ENCODE measurements around the gene VWA3A.
"Not testable (repeated sequence)": the region's sequence is repeated elsewhere in the genome, so short reads cannot be mapped to it uniquely, and the experiment has no call there.

Gene VWA3A

DNA sequence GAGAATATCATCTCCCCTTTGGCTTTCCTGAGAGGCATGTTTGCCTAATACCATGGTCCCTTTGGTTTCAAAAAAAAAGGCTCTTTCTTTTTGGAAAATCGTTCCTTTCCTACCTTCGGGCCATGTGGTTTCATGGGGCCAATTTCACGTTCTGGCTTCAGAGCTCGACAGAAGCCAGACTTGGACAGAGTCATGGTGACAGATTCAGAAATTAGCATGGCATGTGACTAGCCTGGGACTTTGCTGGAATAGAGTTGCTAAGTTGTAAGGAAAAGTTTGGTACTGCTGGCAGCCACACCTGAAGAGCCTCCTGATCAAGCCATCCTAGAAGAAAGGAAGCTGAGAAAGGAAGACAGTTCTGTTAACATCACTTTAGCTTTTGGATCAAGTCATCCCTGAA, 2.4 kb upstream of the VWA3A start:
- no peak for DNase-seq (ENCODE audit: low read depth in 2 of 2)

DNA sequence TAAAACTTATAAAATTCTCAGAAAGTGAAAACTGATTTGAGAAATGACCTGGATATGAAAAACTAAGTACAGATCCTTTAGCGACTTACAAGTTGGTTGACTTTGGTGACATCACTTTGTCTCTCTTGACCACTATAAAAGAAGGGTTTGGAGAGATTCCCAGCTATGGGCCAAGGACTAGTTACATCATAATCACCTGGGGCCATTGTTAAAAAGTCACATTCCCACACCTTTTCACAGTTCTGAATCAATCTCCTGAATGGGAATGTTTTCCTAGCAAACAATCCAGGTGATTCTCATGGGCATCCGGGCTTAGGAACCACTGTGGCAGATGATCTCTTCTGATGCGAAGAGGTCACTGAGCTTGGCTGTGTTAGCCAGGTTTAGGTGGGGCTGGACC, 620 bp upstream of the VWA3A start:
- DNase-seq (ENCODE audit: low read depth in 2 of 2), result no peak

DNA sequence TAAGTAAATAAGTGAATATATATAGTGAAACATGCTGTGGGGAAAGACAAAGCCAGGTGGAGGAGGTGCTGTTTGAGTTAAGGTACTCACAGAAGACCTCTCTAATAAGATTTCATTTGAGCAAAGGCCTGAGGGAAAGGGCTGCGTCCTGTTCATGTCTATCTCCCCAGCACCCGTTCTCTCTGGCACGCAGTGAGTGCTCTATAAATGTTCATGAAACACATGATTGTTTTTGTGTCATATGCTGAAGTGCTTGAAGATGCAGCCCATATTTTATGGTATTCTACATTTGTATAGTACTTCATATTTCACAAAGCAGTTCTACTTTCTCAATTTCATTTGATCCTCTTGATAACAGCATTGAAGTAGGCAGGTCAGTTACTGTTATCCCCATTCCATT, 990 bp downstream of the VWA3A start:
- DNase-seq (ENCODE audit: low read depth in 2 of 2), result no peak

DNA sequence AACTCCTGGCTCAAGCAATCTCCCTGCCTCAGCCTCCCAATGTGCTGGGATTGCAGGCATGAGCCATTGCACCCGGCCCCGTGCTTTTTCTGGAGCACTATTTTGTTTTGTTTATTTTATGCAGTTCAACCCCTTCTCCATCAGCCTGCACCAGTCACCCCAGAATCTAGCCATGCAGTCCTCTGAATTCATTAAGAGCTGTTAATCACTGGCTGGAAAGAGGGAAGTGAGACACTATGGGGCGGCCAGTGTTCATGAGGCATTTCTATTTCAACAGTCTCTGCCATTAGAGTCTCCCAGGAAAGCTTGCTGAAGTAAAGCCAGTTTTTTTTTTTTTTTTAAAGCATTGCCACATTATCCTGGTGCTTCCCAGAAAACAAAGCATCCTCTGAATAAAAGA, 1.7 kb downstream of the VWA3A start:
- no peak for DNase-seq (ENCODE audit: low read depth in 2 of 2)

DNA sequence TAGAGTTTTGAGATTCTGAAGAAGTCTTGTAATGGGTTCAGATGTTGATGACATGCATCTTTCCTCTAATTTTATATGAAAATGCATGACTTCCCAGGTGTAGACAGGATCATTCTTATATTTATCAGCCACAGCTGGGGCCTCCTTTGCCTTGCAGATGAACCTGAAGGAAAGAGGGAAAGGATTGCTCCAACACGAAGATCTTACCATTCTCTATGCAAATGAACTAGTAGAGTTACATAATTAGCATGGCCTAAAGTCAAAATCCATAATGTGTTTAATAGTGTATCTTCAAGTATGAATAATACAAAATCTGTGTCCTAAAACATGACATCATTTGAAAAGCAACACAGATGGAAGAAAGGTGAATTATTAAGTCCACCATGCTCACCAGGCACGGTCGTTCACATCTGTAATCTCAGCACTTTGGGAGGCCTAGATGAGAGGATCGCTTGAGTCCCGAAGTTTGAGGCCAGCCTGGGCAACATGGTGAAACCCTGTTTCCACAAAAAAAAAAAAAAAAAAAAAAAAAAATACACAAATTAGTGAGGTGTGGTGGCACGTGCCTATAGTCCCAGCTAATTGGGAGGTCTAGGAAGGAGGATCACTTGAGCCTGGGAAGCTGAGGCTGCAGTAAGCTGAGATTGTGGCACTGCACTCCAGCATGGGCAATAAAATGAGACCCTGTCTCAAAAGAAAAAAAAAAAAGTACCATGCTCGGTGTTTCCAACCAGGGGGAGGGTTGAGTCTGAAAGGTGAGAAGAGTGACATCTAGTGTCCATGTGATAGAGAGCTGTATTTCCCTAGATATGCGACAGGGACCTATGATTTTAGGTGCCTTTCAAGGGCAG, 6.3 kb downstream of the VWA3A start:
- no peak for DNase-seq (ENCODE audit: low read depth in 2 of 2)

DNA sequence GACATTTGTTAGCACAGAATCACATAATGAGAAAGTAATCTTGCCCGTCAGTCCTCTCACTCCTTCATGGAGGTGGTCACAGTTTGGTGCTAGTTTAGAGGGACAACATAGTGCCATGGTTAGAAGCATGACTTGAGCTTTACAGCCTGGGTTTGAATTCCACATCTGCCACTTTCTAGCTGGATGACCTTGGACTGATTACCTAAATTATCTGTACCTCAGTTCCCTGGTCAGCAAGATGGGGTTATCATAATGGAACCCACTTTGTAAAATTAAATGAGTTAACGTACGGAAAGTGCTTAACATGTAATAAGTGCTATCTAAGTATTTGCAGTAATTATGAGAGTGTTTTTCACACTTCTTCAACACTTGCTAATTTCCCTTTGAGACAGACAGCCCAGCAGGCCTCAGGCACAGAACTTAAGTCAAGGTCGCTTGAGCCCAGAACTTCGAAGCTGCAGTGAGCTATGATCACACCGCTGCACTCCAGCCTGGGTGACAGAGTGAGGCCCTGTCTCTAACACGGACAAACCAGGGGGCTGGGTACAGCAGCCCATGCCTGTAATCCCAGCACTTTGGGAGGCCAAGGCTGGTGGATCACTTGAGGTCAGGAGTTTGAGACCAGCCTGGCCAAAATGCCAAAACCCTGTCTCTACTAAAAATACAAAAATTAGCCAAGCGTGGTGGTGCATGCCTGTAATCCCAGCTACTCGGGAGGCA, 7.1 kb downstream of the VWA3A start:
- no peak for DNase-seq (ENCODE audit: low read depth in 2 of 2)

DNA sequence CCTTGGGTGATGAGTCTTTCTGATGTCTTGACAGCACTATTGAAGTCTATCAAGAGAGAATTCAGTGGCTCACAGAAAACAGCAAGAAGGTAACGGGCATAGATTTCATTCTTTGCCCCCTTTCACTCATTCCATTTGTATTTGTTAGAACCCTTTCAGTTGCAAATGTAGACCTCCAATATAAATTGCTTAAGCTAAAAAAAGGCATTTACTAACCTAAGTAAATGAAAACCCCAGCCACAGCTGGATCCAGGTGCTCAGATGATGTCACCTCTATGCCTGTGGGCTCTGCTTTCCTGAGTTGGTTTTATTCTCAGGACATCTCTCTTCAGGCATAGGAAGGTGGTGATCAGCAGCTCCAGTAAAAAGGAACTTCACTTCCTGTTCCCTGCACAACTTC, 11.1 kb downstream of the VWA3A start:
- no peak for DNase-seq (ENCODE audit: low read depth in 2 of 2)

DNA sequence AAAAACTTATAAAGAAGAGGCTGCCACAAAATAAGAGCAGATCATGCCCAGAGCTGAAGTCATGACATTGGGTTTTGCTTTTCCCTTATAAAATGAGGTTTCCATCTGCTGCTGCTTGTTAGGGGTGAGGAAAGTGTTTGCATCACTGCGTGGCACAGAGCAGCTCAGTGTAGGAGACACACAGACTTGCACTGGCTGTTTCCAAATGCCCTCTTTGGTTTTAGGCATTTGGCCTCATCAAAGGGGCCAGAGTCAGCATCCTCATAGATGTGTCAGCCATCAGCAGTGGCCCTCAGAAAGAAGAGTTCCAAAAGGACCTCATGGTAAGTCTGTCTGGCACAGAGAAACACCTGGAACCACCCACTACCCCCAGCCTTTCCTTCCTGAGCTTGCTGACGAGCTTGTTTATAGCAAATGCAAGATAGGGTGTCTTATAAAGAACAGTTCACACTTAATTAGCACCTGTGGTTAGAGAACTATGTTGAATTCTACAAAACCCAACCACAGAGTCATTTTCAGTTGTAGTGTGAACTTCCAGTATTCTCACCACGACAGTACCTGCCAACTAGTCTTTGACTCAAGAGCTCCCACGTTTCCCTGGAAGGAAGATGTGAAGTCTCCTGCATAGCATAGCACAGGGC, 17.0 kb downstream of the VWA3A start:
- DNase-seq (ENCODE audit: low read depth in 2 of 2), result no peak

DNA sequence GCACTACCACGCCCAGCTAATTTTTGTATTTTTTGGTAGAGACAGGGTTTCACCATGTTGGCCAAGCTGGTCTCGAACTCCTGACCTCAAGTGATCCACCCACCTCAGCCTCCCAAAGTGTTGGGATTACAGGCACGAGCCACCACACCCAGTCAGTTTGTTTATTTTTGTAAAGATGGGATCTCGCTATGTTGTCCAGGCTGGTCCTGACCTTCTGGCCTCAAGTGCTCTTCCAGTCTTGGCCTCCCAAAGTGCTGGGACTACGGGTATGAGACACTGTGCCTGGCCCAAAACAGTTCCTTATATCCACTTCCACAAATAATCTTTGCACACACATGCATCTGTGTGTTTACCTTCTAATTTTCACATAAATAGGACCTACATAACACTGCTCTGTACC, 19.3 kb downstream of the VWA3A start:
- not testable (repeated sequence) for DNase-seq (ENCODE audit: low read depth in 2 of 2)

DNA sequence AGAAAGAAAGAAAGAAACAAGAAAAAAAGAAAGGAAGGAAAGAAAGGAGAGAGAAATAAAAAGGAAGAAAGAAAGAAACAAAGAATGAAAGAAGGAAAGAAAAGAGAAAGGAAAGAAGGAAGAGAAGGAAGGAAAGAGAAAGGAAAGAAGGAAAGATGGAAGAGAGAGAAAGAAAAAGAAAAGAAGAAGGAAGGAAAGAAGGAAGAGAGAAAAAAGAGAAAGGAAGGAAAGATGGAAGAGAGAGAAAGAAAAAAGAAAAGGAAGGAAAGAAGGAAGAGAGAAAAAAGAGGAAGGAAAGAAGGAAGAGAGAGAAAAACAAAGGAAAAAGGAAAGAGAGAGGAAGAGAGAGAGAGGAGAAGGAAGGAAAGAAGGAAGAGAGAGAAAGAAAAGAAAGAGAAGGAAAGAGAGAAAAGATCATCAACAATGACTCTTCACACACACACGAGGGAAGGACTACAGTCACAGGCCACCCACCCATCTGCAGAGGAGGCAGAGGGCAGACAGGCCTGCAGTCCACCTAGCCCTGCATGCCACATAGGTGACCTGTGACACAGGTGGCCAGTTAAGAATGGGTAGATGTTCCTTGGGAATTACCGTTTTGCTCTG, 23.9 kb downstream of the VWA3A start:
- DNase-seq (ENCODE audit: low read depth in 2 of 2), result no peak

DNA sequence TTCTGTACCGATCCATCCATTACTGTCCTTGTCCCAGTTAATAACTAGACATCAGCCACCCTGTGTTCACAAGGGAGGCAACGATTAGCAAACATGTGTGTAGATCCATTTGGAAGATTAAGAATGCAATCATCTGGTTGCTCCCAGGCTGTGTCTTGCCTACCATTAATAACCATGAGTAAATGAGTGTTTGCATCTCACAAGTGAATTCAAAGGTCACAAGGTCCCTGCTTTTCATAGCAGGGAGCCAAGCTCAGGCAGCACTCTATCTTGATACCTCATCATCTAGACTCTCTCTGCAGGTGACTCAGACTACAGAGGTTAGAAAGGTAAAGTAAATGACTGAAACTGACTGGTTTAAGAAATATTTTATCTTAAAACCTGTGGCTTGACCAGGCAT, 25.3 kb downstream of the VWA3A start:
- DNase-seq (ENCODE audit: low read depth in 2 of 2), result no peak

DNA sequence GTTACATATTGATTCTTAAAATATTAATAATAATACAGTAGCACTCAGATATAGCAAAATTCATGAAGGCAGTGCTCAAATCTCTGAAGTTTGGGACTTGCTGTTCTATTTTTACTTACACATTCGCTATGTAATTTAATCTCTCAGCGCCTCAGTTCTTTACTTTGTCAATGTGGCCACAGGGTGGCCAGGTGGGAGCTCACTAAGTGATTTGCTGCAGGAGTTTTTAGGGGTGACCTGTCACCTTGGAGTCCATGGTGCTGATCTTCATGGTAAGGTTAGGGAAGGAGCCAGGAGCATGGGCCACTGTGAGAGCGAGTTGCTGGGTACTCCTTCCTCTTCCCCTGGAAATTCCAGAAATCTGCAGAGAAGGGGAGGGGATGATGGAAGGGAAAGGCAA, 28.1 kb downstream of the VWA3A start:
- no peak for DNase-seq (ENCODE audit: low read depth in 2 of 2)

DNA sequence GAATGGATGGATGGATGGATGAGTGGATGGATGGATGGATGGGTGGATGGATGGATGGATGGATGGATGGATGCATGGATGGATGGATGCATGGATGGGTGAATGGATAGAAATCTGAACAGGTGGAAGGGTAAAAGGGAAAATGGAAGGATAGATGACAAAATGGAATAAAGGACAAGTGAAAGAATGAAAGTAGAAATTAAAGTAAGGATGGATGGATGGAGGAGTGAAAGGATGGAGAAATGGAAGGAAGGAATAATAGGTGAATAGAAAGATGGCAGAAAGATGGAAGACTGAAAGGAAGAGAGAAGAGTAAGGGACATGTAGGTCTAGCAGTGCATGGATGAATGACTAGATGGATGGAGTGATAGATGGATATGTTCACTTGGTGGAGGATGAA, 29.9 kb downstream of the VWA3A start:
- no peak for DNase-seq (ENCODE audit: low read depth in 2 of 2)

DNA sequence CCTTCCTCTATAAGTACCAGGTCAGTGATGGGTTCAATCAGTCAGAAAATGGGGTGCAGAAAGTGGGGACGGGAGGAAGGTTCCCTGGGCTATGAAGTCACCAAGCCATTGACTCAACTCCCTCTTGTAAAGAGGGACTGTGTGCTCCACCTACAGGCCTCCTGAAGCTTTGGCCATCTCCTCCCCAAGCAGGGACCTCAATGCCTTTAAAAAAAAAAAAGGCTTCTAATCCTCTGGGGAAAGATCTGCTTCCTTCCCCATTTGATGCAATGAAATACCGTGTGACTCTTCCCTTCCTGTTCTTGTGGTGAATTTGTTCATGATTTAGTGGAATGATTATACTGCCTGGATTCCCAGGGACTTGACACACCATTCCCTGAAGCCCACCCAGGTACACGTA, 30.8 kb downstream of the VWA3A start:
- no peak for DNase-seq (ENCODE audit: low read depth in 2 of 2)

DNA sequence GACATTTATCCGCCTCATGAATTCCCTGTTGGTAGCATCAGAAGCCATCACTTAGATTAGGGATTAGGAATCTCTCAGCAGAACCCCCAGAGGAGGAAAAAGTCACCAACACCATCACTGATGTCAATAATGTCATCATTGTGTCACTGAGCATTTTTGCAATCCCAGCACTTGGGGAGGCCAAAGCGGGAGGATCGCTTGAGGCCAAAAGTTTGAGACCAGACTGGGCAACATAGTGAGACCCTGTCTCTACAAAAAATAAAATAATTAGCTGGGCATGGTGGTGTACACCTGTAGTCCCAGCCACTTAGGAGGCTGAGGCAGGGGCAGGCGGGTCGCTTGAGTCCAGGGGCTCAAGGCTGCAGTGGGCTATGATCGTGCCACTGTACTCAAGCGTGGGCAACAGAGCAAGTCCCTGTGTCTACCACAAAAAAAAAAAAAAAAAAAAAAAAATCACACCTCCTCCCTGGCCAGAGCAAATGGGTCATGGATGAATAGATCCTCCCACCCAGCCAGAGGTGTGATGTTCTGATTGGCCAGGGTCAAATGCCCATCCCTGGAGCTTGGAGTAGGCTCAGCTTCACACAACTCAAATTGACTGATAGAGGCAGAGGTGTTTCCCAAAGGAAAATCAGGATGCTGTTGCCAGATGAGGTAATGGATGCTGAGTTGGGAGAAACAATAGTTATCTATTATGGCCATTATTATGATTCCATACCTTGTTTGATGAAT, 31.6 kb downstream of the VWA3A start:
- DNase-seq (ENCODE audit: low read depth in 2 of 2), result no peak

DNA sequence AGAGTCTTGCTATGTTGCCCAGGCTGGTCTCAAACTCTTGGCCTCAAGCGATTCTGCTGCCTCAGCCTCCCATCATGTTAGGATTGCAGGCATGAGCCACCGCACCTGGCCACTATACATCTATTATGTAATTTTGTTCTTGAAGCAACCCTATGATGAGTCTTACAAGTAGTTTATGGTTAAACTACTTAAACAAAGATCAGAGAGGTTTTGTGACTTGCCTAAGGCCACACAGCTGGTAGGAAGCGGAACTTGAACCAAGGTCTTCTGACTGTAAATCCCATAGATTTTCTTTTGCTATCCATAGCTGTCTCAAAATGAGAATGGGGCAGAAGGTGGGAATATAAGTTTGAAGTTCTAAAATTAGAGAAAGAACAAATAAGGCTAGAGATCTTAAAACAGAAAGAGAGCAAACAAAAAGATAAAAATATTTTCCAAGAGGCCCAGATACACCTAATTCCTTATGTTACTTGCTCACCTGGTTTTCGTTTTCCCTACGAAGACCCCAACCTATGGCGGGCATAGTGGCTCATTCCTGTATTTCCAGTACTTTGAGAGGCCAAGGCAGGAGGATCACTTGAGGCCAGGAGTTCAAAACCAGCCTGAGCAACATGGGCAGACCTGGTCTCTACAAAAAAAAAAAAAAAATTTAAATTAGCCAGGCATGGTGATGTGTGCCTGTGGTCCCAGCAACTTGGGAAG, 32.4 kb downstream of the VWA3A start:
- no peak for DNase-seq (ENCODE audit: low read depth in 2 of 2)

DNA sequence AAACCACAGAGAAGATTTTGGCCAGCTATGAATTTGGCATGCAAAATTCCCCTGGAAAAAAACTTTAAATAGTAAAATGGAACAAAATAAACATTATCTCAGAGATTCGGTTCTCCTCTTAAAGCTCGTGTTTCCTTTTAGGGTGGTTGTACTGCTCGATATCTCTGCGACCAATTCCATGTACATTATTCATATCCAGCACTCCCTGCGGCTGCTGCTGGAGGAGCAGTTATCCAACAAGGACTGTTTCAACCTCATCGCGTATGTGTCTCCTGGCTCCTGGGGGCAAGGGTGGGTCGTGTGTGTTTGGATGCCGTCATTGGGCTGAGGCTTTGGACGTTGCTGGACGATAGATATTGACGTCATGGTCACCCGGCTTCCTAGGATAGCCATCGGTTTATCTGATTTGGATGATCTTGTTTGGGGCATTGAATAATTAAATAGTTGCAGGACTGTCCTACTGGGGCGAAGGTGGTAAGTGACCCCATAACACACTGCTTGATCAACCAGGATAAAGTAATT, 33.8 kb downstream of the VWA3A start:
- no peak for DNase-seq (ENCODE audit: low read depth in 2 of 2)

DNA sequence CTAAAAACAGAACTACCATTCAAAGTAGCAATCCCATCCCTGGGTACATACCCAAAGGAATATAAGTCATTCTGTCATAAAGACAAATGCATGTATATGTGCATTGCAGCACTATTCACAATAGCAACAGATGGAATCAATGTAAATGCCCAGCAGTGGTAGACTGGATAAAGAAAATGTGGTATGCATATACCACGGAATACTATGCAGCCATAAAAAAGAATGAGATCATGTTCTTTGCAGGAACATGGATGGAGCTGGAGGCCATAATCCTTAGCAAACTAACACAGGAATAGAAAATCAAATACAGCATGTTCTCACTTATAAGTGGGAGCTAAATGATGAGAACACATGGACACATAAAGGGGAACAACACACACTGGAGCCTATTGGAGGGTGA, 36.2 kb downstream of the VWA3A start:
- not testable (repeated sequence) for DNase-seq (ENCODE audit: low read depth in 2 of 2)

DNA sequence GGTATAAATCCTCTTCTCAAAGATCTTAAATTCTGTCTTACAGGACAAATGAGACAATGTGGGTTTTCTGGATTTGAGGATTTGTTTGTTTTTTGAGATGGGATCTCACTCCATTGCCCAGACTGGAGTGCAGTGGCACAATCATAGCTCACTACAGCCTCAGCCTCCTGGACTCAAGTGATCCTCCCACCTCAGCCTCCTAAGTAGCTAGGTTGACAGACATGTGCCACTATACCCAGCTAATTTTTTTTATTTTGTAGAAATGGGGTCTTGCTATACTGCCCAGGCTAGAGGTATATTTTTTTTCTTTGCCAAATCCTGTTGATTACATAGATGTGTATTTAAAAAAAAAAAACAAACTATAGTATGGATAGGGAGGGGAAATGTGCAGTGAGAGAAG, 38.2 kb downstream of the VWA3A start:
- no peak for DNase-seq (ENCODE audit: low read depth in 2 of 2)

DNA sequence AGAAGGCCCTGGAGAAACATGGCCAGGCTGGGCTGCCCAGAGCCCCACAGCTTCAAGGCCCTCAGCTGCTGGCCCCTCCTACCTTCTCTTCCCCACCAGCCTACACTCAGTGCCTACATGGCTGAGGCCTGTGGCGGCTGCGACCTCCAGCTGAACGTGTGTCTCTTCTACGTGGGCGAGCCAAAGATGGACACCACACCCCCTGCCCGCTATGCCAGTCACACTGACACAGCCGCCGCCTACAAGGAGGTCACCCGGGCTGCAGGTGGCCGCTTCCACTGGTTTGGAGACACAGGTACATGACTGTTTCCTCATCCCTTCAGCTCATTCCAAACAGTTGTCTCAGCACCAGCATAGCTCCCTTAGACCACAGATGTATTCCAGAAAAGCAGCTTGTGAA, 40.5 kb downstream of the VWA3A start:
- no peak for DNase-seq (ENCODE audit: low read depth in 2 of 2)

DNA sequence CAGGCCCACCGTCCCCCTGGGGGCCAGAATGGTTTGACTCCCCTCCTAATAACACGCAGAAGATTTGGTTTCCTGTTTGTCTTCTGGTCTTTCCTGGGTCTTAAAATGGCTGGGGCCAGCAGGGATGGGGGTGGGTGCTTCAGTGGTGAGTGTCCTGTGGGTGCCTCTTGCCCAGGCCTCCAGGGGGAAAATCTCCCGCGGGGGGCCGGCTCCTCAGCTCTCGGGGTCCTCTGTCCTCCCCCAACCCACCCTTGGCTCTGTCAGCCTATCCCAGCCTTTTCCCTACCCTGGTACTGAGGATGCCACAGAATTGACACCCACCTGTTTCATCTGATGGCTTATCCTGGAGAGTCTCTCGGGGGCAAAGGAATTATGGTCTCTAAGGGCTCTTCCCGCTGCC, 46.1 kb downstream of the VWA3A start:
- no peak for DNase-seq (ENCODE audit: low read depth in 2 of 2)
